Measurements from ENCODE around the gene PRRC1.

DNA sequence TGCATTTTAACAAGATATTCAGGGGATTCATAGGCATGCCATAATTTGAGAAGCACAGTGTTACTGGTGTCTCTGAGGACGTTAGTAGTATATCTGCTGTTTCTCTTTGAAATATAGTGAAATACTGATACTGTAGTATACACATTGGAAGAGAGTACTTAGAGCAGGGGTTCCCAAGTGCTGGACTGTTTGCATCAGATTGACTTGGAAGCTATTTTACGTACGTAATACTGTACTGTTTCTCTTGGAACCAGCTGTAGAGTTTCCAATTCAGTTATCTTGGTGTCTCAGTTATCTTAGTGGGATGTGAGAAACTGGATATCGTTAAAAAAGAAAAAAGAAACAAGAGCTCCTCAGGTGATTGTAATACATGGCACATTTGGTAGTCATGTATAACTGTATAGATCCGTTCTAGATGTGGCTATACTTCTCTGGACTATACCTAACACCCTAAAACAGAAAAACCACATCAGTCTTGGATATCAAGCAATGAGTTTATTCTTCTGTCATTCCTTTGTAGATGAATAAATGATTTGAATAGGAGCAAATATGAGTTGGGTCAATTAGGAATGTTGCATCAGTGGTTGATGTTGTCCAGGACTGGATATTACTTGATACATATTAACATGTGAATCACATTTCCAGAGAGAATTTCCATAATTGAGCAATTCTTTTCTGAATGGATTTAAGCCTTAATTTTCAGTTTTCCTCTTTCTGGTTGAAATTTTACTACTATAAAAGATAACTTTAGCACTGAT, 33.4 kb downstream of the PRRC1 start:
- TF ChIP-seq, protein P1, sequence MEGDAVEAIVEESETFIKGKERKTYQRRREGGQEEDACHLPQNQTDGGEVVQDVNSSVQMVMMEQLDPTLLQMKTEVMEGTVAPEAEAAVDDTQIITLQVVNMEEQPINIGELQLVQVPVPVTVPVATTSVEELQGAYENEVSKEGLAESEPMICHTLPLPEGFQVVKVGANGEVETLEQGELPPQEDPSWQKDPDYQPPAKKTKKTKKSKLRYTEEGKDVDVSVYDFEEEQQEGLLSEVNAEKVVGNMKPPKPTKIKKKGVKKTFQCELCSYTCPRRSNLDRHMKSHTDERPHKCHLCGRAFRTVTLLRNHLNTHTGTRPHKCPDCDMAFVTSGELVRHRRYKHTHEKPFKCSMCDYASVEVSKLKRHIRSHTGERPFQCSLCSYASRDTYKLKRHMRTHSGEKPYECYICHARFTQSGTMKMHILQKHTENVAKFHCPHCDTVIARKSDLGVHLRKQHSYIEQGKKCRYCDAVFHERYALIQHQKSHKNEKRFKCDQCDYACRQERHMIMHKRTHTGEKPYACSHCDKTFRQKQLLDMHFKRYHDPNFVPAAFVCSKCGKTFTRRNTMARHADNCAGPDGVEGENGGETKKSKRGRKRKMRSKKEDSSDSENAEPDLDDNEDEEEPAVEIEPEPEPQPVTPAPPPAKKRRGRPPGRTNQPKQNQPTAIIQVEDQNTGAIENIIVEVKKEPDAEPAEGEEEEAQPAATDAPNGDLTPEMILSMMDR (IDR thresholded peaks at IDR 0.05 in 2 of 3, conservative IDR thresholded peaks at IDR 0.05 in 1 of 3; ENCODE audit: borderline replicate concordance in 1 of 3, insufficient read depth in 1 of 3, low read depth in 2 of 3, low read length in 2 of 3): no peak
- TF ChIP-seq FOSL1 (IDR thresholded peaks at IDR 0.05; ENCODE audit: low read depth) (no peak), EGR1 (IDR thresholded peaks at IDR 0.05; ENCODE audit: low read depth) (no peak), EZH2phosphoT487 (IDR thresholded peaks at IDR 0.05; ENCODE audit: borderline replicate concordance) (no peak), POLR2A (IDR thresholded peaks at IDR 0.05; ENCODE audit: borderline replicate concordance, extremely low read depth, insufficient read depth, insufficient read length) (no peak), TCF7L2 (IDR thresholded peaks at IDR 0.05; ENCODE audit: borderline replicate concordance, extremely low read depth, insufficient read depth, insufficient read length) (no peak), CEBPB (IDR thresholded peaks at IDR 0.05; ENCODE audit: low read depth) (no peak), YY1 (IDR thresholded peaks at IDR 0.05; ENCODE audit: extremely low read depth, insufficient replicate concordance, low read depth, low read length) (no peak), RAD21 (IDR thresholded peaks at IDR 0.05; ENCODE audit: low read depth) (no peak), EZH2 (IDR thresholded peaks at IDR 0.05) (no peak)
- TF ChIP-seq, protein P2, sequence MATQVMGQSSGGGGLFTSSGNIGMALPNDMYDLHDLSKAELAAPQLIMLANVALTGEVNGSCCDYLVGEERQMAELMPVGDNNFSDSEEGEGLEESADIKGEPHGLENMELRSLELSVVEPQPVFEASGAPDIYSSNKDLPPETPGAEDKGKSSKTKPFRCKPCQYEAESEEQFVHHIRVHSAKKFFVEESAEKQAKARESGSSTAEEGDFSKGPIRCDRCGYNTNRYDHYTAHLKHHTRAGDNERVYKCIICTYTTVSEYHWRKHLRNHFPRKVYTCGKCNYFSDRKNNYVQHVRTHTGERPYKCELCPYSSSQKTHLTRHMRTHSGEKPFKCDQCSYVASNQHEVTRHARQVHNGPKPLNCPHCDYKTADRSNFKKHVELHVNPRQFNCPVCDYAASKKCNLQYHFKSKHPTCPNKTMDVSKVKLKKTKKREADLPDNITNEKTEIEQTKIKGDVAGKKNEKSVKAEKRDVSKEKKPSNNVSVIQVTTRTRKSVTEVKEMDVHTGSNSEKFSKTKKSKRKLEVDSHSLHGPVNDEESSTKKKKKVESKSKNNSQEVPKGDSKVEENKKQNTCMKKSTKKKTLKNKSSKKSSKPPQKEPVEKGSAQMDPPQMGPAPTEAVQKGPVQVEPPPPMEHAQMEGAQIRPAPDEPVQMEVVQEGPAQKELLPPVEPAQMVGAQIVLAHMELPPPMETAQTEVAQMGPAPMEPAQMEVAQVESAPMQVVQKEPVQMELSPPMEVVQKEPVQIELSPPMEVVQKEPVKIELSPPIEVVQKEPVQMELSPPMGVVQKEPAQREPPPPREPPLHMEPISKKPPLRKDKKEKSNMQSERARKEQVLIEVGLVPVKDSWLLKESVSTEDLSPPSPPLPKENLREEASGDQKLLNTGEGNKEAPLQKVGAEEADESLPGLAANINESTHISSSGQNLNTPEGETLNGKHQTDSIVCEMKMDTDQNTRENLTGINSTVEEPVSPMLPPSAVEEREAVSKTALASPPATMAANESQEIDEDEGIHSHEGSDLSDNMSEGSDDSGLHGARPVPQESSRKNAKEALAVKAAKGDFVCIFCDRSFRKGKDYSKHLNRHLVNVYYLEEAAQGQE (IDR thresholded peaks at IDR 0.05; ENCODE audit: low read depth): no peak
- TF ChIP-seq, protein P3, sequence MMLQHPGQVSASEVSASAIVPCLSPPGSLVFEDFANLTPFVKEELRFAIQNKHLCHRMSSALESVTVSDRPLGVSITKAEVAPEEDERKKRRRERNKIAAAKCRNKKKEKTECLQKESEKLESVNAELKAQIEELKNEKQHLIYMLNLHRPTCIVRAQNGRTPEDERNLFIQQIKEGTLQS (IDR thresholded peaks at IDR 0.05): no peak
- TF ChIP-seq, protein P4, sequence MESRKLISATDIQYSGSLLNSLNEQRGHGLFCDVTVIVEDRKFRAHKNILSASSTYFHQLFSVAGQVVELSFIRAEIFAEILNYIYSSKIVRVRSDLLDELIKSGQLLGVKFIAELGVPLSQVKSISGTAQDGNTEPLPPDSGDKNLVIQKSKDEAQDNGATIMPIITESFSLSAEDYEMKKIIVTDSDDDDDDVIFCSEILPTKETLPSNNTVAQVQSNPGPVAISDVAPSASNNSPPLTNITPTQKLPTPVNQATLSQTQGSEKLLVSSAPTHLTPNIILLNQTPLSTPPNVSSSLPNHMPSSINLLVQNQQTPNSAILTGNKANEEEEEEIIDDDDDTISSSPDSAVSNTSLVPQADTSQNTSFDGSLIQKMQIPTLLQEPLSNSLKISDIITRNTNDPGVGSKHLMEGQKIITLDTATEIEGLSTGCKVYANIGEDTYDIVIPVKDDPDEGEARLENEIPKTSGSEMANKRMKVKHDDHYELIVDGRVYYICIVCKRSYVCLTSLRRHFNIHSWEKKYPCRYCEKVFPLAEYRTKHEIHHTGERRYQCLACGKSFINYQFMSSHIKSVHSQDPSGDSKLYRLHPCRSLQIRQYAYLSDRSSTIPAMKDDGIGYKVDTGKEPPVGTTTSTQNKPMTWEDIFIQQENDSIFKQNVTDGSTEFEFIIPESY (IDR thresholded peaks at IDR 0.05; ENCODE audit: extremely low read depth, insufficient replicate concordance, low read length): no peak

Data from HCT116 (cell line).